Heart left ventricle (tissue), 16 donors: ENCODE results near the gene PLCG2. TPM values are rescaled to one million over a fixed set of nuclear protein-coding genes. Genes with fewer than 3 reads are reported as not detected.

Experiments used
- ATAC-seq, 4 donors: fragments of 200-7000 bp; cut with Tn5 transposase; one replicate each; pipeline ENCODE4 v1.9.1; 2020 to 2022; ENCODE audit warnings: moderate library complexity in 4 of 4, mild to moderate bottlenecking in 3 of 4, moderate number of reproducible peaks in 1 of 4
- DNase-seq, 5 donors: peaks; one replicate each; pipeline ENCODE4 v3.0.0-alpha.2; 2020
- H3K27ac ChIP-seq, 12 donors: fragments of 200-600 bp; sonication (generic) in 4 of 12; one replicate each; pipeline versions ENCODE4 v1.5.0 to v1.8.0; 2016 to 2022; ENCODE audit warnings: mild to moderate bottlenecking in 2 of 12
- H3K27me3 ChIP-seq, 9 donors: fragments of 200-600 bp; sonication (generic) in 2 of 9; one replicate each; pipeline versions ENCODE4 v1.5.1 to v1.8.0; 2016 to 2022; ENCODE audit warnings: mild to moderate bottlenecking in 3 of 9
- H3K36me3 ChIP-seq, 9 donors: fragments of 200-600 bp; sonication (generic) in 2 of 9; one replicate each; pipeline versions ENCODE4 v1.5.0 to v1.8.0; 2018 to 2022; ENCODE audit warnings: mild to moderate bottlenecking in 2 of 9
- H3K4me1 ChIP-seq, 12 donors: fragments of 200-600 bp; sonication (generic) in 4 of 12; one replicate each; pipeline versions ENCODE4 v1.5.0 to v1.8.0; 2016 to 2022; ENCODE audit warnings: mild to moderate bottlenecking in 3 of 12
- H3K4me3 ChIP-seq, 12 donors: fragments of 200-600 bp; sonication (generic) in 4 of 12; one replicate each; pipeline versions ENCODE4 v1.5.0 to v1.8.0; 2017 to 2022; ENCODE audit warnings: mild to moderate bottlenecking in 9 of 12, moderate library complexity in 4 of 12
- H3K9me3 ChIP-seq, 12 donors: fragments of 200-600 bp; sonication (generic) in 4 of 12; one replicate each; pipeline versions ENCODE4 v1.5.0 to v1.8.0; 2016 to 2022; ENCODE audit warnings: mild to moderate bottlenecking in 1 of 12
- CTCF ChIP-seq, 12 donors: fragments of 200-600 bp; sonication (generic) in 4 of 12; IDR thresholded peaks; one replicate each; pipeline versions ENCODE4 v1.5.0 to v1.8.0; 2018 to 2022; ENCODE audit warnings: antibody characterized with exemption in 12 of 12, mild to moderate bottlenecking in 5 of 12
- POLR2A ChIP-seq, 2 donors: fragments of 450-650 bp; IDR thresholded peaks; one replicate each; pipeline ENCODE4 v1.6.1; 2017; ENCODE audit warnings: antibody characterized with exemption in 2 of 2, mild to moderate bottlenecking in 2 of 2, moderate library complexity in 2 of 2
- WGBS, 4 donors: extraction: QIAGEN DNeasy Blood & Tissue Kit in 2 of 4; methylation state at CpG; one replicate each; pipeline versions ENCODE4 v1.1.5 to v1.1.7; 2013 to 2018; 5-methylcytosine and 5-hydroxymethylcytosine counted together
- intact Hi-C, 10 donors: fragments of 100-400 bp; cut with DNase I; formaldehyde crosslinking; loops; one replicate each; pipeline versions ENCODE4 v1.11.1 to v1.14.2; 2022
- polyA plus RNA-seq, 2 donors: library from polyadenylated mRNA; stranded (reverse); fragments of 200-250 nt; gene quantifications; one replicate each; pipeline ENCODE4 v1.2.3, GENCODE V29; 2013
- total RNA-seq, 9 donors: library from RNA; depleted of rRNA in 2 of 9; stranded (reverse); fragments of >200 nt in 2 of 9; fragmentation: NEBNext Ultra II Directional in 3 of 9; extraction: Animal tissue kit (Norgen Biotek cat#: 25700) in 3 of 9; gene quantifications; one replicate each; pipeline versions ENCODE4 v1.1.0 to v1.2.4, GENCODE V29; 2016 to 2023
- donor health status: ischemic (EF 13 %, LVEDD 7.1; RV severe dilation, severe dysfunction).
- donor health status: healthy with polysubstance abuse.
- donor health status: DM: no; HTN: yes; CAD: no.
- donor health status: DM: no; HTN: no; CAD: no.
- donor health status: ischemic (EF 25% LVEDD 6.9; RV normal size, moderate dysfunction).
- donor health status: ischemic (EF 25% LVEDD 5.7; RV mildly dilated, moderate dysfunction).
- donor health status: healthy.
- donor health status: DM: yes; HTN: yes; CAD: no.
- donor health status: ischemic (EF 35%, LVEDD 5.7; RV mildly dilated, moderate dysfunction).
- donor health status: nonischemic (EF 11% LVEDD 7.7; RV severe dilation, severe dysfunction).
- donor health status: DM: yes; HTN: yes; CAD: no.
- donor health status: PGD.
- donor health status: ischemic (EF 29% LVEDD 5.4; RV normal size, mild dysfunction).
- donor health status: nonischemic (EF 23%, LVEDD 6.1; RV moderate dilation, normal function).

Gene PLCG2
- total and polyA plus RNA-seq, 11 donors: 2.0 to 35.4 (median 4.7) TPM

DNA sequence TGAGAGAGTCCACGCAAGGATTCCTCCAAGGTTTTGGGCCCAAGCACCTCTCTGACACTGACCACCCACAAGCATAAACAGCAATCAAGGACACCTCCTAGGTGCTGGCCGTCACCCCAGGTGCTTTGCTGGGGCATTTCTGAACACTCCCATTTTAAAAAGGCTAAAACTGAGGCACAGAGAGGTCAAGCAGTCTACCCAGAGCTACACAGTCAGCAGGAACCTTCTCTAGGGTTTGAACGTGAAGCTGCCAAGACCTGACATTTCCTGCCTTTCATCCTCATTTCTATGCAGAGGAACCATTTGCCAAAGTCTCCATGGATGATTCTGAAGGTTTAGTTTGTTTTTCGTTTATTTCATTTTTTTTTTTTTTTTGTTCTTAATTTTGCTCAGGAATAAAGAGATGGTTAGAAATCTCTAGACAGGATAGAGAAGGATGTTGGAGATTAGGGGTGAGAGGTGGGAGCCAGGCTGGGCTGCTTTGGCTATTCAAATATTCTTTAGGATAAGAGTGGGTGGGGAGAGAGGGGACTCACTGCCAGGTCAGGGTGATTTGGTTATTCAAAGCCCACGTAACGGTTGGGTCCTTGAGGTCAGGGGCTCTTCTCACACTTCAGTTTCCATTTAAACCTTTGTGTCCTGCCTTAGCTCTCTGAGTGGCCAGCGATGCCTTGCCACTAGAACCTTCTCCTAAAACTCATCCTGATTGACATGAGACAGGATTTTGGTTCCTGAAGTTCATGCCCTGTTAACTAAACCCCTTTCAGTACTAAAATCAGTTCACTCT, 6.2 kb downstream of the PLCG2 start:
- Histone ChIP-seq H3K27ac (no peak overlapping the region), H3K9me3 (no peaks in the 10 kb centered on the region), H3K27me3 (peaks cover 0 to 2% (median 0%) of the 10 kb centered on the region in 9 donors), H3K4me3 (no peak overlapping the region), H3K36me3 (peaks cover 0 to 27% (median 0%) of the 10 kb centered on the region in 9 donors), H3K4me1 (peaks cover 0 to 33% (median 0%) of the 10 kb centered on the region in 12 donors)
- 75 to 87% (median 77%) methylated on average over 7 of the region's 7 CpGs for WGBS, 4 donors
- DNase-seq: no peak
- intact Hi-C loops: loop anchor here in 2 of 10 donors (10.0 kb wide), 1 partner anchor 79 kb away; no protein-coding TSS in a partner anchor
- TF ChIP-seq CTCF (IDR thresholded peaks at IDR 0.05) (no peak), POLR2A (IDR thresholded peaks at IDR 0.05) (no peak)
- ATAC-seq: no peak

- Histone ChIP-seq H3K4me3 (no peak overlapping the region), H3K27ac (no peak overlapping the region), H3K36me3 (peaks cover 0 to 30% (median 0%) of the 10 kb centered on the region in 9 donors), H3K27me3 (no peaks in the 10 kb centered on the region), H3K9me3 (no peaks in the 10 kb centered on the region), H3K4me1 (peaks cover 0 to 29% (median 0%) of the 10 kb centered on the region in 12 donors)
- 56 to 68% (median 64%) methylated on average over 6 of the region's 6 CpGs for WGBS, 4 donors
- intact Hi-C loops: loop anchor here in 2 of 10 donors (10.0 kb wide), 1 partner anchor 78 kb away; no protein-coding TSS in a partner anchor
- no peak for DNase-seq
- no peak for ATAC-seq
- no peak for TF ChIP-seq POLR2A (IDR thresholded peaks at IDR 0.05)
- TF ChIP-seq CTCF (IDR thresholded peaks at IDR 0.05): no peak
These were observed 7.2 kb downstream of the PLCG2 start for GRCh38 chr16:81786321-81786720.

DNA sequence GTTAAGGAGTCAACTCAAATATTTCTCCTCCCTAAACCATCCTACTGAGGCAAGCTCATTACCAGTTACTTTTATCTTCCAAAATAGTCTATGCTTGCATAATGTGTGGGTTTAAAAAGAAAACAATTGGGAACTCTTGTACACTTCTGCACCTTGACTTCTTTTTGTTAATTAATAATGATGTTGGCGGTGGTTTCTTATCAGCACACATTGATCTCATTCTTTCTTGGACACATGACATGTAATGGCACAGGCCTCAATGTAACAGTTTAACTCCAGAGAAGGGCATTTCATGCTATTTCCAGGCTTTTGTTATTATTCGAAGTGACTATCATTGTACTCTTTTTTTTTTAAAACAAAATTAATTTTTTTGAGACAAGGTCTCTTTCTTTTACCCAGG, 7.8 kb downstream of the PLCG2 start:
- intact Hi-C loops: loop anchor here in 2 of 10 donors (10.0 kb wide), 1 partner anchor 78 kb away; no protein-coding TSS in a partner anchor
- ATAC-seq (no peak), DNase-seq (no peak)
- whole genome bisulfite sequencing, 4 donors: 75 to 87% (median 82%) methylated on average over 2 of the region's 2 CpGs
- no peaks in the 10 kb centered on the region for H3K27me3 ChIP-seq
- no peak overlapping the region for H3K27ac ChIP-seq
- H3K4me1 ChIP-seq: peaks cover 0 to 29% (median 0%) of the 10 kb centered on the region in 12 donors
- H3K36me3 ChIP-seq: peaks cover 0 to 31% (median 0%) of the 10 kb centered on the region in 9 donors
- H3K4me3 ChIP-seq: no peak overlapping the region
- TF ChIP-seq CTCF (IDR thresholded peaks at IDR 0.05) (no peak), POLR2A (IDR thresholded peaks at IDR 0.05) (no peak)
- no peaks in the 10 kb centered on the region for H3K9me3 ChIP-seq

- Histone ChIP-seq H3K9me3 (no peaks in the 10 kb centered on the region), H3K27ac (no peak overlapping the region), H3K36me3 (peaks cover 0 to 38% (median 0%) of the 10 kb centered on the region in 9 donors), H3K4me3 (no peak overlapping the region), H3K4me1 (peaks cover 0 to 24% (median 0%) of the 10 kb centered on the region in 12 donors), H3K27me3 (no peaks in the 10 kb centered on the region)
- no peak for TF ChIP-seq CTCF (IDR thresholded peaks at IDR 0.05)
- no peak for TF ChIP-seq POLR2A (IDR thresholded peaks at IDR 0.05)
- DNase-seq: no peak
- no peak for ATAC-seq
- WGBS, 4 donors: 78 to 87% (median 82%) methylated on average over 6 of the region's 6 CpGs
- intact Hi-C loops: loop anchor here in 2 of 10 donors (10.0 kb wide), 1 partner anchor 77 kb away; no protein-coding TSS in a partner anchor
These were observed 8.6 kb downstream of the PLCG2 start for GRCh38 chr16:81787659-81788058.
